Left lobe of liver (tissue), 2 donors: ENCODE results near the gene COL6A3. TPM values are rescaled to one million over a fixed set of nuclear protein-coding genes. Genes with fewer than 3 reads are reported as not detected.
"Not testable (repeated sequence)": the region's sequence is repeated elsewhere in the genome, so short reads cannot be mapped to it uniquely, and the experiment has no call there.

Source experiments
- ATAC-seq: fragments of 200-7000 bp; cut with Tn5 transposase; one replicate; pipeline ENCODE4 v1.9.1; 2020; ENCODE audit warnings: mild to moderate bottlenecking, moderate library complexity
- DNase-seq: peaks from one replicate; pipeline ENCODE4 v3.0.0-alpha.2; 2020; ENCODE audit warnings: low spot score
- total RNA-seq: library from RNA; stranded (reverse); gene quantifications from one replicate; pipeline ENCODE4 v1.2.1, GENCODE V29; 2021
- donor health status: DM: no; HTN: no; CAD: no; lungs with moderate emphysema.
- donor health status: DM: no; HTN: yes; CAD: no.

Gene COL6A3
- total RNA-seq, 1 donor from 2014 or later, result 6.2 TPM

GRCh38 chr2:237388036-237388435, 25.9 kb downstream of the COL6A3 start:
- no peak for DNase-seq
- no peak for ATAC-seq

GRCh38 chr2:237384672-237385020, 29.3 kb downstream of the COL6A3 start:
- ATAC-seq, result no peak
- DNase-seq, result no peak

GRCh38 chr2:237383991-237384671, 29.8 kb downstream of the COL6A3 start:
- no peak for ATAC-seq
- DNase-seq, result no peak

GRCh38 chr2:237380768-237381167, 33.2 kb downstream of the COL6A3 start:
- DNase-seq, result no peak
- ATAC-seq, result no peak

- DNase-seq (no peak), ATAC-seq (no peak)
Measured at GRCh38 chr2:237379636-237380035, 34.3 kb downstream of the COL6A3 start.

- ATAC-seq (no peak), DNase-seq (no peak)
Measured at GRCh38 chr2:237378650-237379049, 35.3 kb downstream of the COL6A3 start.

- DNase-seq (no peak), ATAC-seq (no peak)
Measured at GRCh38 chr2:237374284-237375060, 39.5 kb downstream of the COL6A3 start.

- DNase-seq (no peak), ATAC-seq (no peak)
Measured at GRCh38 chr2:237371856-237372255, 42.1 kb downstream of the COL6A3 start.

- no peak for DNase-seq
- no peak for ATAC-seq
Measured at GRCh38 chr2:237365671-237366070, 48.3 kb downstream of the COL6A3 start.

GRCh38 chr2:237364655-237365054, 49.3 kb downstream of the COL6A3 start:
- ATAC-seq (no peak), DNase-seq (no peak)

- DNase-seq (no peak), ATAC-seq (no peak)
Measured at GRCh38 chr2:237361194-237362004, 52.6 kb downstream of the COL6A3 start.

GRCh38 chr2:237359894-237360780, 53.8 kb downstream of the COL6A3 start:
- no peak for DNase-seq
- ATAC-seq, result no peak

GRCh38 chr2:237359518-237359840, 54.5 kb downstream of the COL6A3 start:
- ATAC-seq (no peak), DNase-seq (no peak)

- ATAC-seq (peak; percentile 79), DNase-seq (no peak)
Measured at GRCh38 chr2:237358721-237359517, 55.0 kb downstream of the COL6A3 start.

GRCh38 chr2:237355701-237356100, 58.3 kb downstream of the COL6A3 start:
- no peak for ATAC-seq
- no peak for DNase-seq

GRCh38 chr2:237354892-237355291, 59.1 kb downstream of the COL6A3 start:
- ATAC-seq, result no peak

GRCh38 chr2:237354172-237354571, 59.8 kb downstream of the COL6A3 start:
- not testable (repeated sequence) for ATAC-seq, DNase-seq

More at GRCh38 chr2:237354892-237355291, 59.1 kb downstream of the COL6A3 start:
- DNase-seq, result no peak

- no peak for DNase-seq
- ATAC-seq, result peak; percentile 28
Measured at GRCh38 chr2:237353215-237353614, 60.7 kb downstream of the COL6A3 start.

- no peak for ATAC-seq
Measured at GRCh38 chr2:237352279-237352845, 61.6 kb downstream of the COL6A3 start.

GRCh38 chr2:237351796-237352195, 62.2 kb downstream of the COL6A3 start:
- no peak for DNase-seq
- no peak for ATAC-seq

More at GRCh38 chr2:237352279-237352845, 61.6 kb downstream of the COL6A3 start:
- DNase-seq, result no peak
